GM18858 (cell line): ENCODE measurements around the gene CENPL.
"Not testable (repeated sequence)": the region's sequence is repeated elsewhere in the genome, so short reads cannot be mapped to it uniquely, and the experiment has no call there.

Experiments
- ATAC-seq: cut with Tn5 transposase; IDR thresholded peaks from one replicate; pipeline ENCODE4 v1.9.1; 2021; ENCODE audit not compliant: unreplicated experiment

The CENPL gene

DNA sequence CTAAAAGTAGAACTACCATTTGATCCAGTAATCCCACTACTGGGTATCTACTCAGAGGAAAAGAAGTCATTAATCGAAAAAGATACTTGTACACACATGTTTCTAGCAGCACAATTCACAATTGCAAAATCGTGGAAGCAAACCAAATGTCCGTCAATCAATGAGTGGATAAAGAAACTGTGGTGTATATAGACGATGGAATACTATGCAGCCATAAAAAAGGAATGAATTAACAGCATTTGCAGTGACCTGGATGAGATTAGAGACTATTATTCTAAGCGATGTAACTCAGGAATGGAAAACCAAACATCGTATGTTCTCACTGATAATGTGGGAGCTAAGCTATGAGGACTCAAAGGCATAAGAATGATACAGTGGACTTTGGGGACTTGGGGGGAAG lies 60.4 kb downstream of the CENPL start:
- not testable (repeated sequence) for ATAC-seq

DNA sequence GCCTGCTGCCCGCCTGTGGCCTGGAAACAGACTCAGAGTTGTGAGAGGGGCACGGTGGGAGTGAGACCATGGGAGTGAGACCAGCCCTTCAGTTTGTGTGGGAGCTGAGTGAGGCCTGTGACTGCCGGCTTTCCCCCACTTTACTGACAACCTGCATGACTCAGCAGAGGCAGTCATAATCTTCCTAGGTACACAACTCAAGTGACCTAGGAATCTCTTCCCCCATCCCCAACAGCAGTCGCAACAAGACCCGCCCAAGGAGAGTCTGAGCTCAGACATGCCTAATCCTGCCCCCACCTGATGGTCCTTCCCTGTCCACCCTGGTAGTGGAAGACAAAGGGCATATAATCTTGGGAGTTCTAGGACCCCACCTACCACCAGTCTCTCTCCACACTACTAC lies 65.7 kb downstream of the CENPL start:
- no peak for ATAC-seq

DNA sequence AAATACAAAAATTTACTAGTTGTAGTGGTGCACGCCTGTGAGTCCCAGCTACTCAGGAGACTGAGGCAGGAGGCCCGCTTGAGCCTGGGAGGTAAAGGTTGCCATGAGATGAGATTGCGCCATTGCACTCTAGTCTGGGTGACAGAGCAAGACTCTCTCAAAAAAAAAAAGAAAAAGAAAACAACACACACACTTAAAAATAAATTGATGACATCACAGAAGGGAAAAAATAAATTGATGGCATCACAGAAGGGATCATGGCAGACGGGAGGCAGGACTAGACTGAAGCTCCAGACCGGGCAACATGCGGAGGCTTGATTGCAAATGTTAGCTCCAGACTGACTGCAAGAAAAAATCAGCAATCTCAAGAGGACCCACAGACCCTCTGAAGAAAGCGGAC lies 66.6 kb downstream of the CENPL start:
- no peak for ATAC-seq

DNA sequence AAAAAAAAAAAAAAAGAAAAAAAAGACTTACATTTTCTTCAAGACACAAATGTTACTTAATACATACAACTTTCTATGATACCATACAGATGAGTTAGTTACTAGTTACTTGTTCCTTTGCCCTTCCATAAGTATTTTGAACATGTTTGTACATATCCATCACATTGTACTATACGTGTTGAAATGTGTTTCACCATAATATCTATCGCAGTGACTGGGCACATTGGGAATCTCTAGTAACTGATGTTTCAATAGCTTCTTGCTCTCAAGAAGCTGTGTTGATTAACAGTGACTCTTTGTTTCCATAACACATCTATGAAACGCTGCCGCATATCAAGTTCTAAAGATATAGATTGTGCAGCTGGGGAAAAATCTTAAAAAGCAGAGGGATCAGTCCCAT lies 67.0 kb downstream of the CENPL start:
- no peak for ATAC-seq

DNA sequence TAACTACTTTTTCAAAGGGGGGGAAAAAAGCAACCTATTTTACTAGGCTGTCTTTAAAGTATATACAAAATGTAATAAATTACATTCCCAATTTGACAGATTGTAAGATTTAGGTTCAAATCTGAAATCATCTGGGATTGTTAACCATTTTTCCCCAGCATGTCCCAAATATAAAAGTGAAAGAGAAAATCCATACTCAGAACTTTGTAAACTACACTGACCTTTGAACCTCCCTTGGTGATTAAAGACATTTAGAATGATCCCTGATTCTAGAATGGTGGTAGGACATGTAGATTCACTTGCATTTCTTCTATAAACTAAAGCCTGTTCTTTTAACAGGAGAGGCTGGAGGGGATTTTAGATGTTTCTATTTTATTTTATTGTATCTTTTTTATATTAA lies 70.9 kb downstream of the CENPL start:
- ATAC-seq, result no peak
